ENCODE measurements around the gene DYNLT1.
"Not testable (repeated sequence)": the region's sequence is repeated elsewhere in the genome, so short reads cannot be mapped to it uniquely, and the experiment has no call there.

DYNLT1 gene

DNA sequence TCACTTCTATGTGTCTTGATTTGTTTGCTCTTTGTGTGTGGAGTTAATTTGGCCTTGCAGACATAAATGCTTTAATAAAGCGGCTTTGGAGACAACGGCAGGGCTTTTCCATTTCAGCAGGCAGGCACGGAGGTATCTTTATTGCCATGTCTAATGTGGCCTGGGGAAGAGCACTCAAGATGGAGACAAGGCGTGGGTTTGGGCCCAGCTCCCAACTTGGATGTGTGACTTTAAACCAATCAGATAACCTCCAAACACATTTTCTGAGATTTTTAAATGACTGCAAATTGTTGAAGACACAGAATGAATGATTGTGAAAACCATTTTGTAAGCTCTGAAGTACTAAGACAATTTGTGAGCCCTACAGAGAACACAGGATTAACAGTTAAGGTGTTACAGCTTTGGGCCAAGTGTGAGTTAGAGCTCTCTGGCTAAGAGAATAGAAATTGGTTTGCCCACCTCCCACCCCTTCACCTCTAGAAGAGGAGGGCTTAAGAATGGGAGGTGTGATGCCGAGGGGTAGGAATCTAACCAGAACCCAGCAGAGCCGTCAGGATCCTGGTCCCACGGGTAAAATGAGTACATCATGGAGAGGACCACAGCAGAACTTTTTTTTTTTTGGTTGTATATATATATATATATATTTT is 9.0 kb downstream of the DYNLT1 start:
- no peak overlapping the region for H3K27ac ChIP-seq (ENCODE audit: low read depth, low read length)
- WGBS, result 97% methylated on average over 4 of the region's 7 CpGs

DNA sequence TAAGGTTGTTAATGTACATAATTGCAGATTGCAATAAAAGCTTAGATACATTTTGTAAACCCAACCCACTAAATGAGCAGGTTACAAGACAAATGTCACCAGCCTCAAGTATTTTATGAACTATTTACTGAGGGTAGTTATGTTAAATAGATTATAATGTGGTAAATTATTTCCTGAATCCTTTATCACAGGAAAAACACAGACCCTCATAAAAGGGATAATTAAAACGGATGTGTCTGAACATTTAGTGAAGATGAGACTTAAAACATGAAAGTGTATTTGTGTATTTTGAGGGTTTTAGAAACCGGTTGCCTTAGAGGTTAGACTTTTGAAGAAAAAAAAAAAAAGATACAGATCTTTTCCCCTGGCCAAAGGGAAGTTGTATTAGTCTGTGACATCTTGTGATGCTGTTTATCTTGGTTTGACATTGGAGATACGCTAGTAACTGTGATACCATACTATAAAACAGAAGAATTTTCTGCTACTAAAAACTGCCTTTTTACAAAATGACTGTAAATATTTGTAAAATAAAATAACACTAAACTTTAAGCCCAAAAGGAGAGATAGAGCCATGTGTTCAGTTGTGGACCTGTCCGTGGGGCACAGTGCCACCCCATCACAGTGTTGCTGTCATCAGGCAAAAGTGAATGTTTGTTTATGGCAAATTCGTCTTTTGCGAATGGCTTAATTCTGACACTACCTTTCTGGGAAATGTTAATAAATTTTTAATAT is 9.7 kb downstream of the DYNLT1 start:
- Histone ChIP-seq H3K9ac (ENCODE audit: low read depth, low read length) (no peak overlapping the region), H3K27ac (ENCODE audit: low read depth, low read length) (no peak overlapping the region), H3K9me3 (ENCODE audit: insufficient read depth, low read depth, low read length) (no peaks in the 10 kb centered on the region), H3K27me3 (ENCODE audit: insufficient read depth, low read length) (no peaks in the 10 kb centered on the region), H3K36me3 (ENCODE audit: insufficient read depth, low read length) (peaks cover 72% of the 10 kb centered on the region), H3K4me1 (ENCODE audit: insufficient read depth, low read length) (no peaks in the 10 kb centered on the region), H3K4me3 (ENCODE audit: low read length) (no peak overlapping the region)
- 88% methylated on average over 3 of the region's 6 CpGs for WGBS

More for the DNA sequence above, 9.0 kb downstream of the DYNLT1 start:
- peaks cover 65% of the 10 kb centered on the region for H3K36me3 ChIP-seq (ENCODE audit: insufficient read depth, low read length)
- no peaks in the 10 kb centered on the region for H3K27me3 ChIP-seq (ENCODE audit: insufficient read depth, low read length)
- H3K9me3 ChIP-seq (ENCODE audit: insufficient read depth, low read depth, low read length), result no peaks in the 10 kb centered on the region
- H3K4me3 ChIP-seq (ENCODE audit: low read length), result no peak overlapping the region
- H3K4me1 ChIP-seq (ENCODE audit: insufficient read depth, low read length), result no peaks in the 10 kb centered on the region
- no peak overlapping the region for H3K9ac ChIP-seq (ENCODE audit: low read depth, low read length)

DNA sequence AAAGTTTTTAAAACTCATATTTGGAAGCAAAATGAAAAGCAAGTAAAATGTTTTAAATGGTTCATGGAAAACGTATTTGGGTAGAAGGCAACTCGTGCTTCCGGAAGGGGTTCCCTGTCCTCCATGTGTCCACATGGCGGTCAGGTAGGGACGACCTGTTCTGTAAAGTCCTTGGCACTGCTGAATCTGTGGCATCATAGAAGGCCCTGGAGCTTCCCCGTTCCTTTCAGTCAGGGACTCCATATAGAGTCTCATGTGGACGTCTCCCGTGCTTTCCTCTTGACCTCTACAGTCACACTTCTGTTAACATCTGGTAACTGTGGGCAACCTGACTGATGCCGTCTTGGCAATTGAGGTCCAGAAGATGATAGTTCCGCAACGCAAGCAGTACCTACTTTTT is 11.4 kb downstream of the DYNLT1 start:
- H3K4me1 ChIP-seq (ENCODE audit: insufficient read depth, low read length), result peaks cover 8% of the 10 kb centered on the region
- H3K4me3 ChIP-seq (ENCODE audit: low read length), result no peak overlapping the region
- H3K27ac ChIP-seq (ENCODE audit: low read depth, low read length), result no peak overlapping the region
- peaks cover 77% of the 10 kb centered on the region for H3K36me3 ChIP-seq (ENCODE audit: insufficient read depth, low read length)
- H3K9me3 ChIP-seq (ENCODE audit: insufficient read depth, low read depth, low read length), result no peaks in the 10 kb centered on the region
- 94% methylated on average over 11 of the region's 11 CpGs for WGBS
- H3K27me3 ChIP-seq (ENCODE audit: insufficient read depth, low read length), result no peaks in the 10 kb centered on the region
- H3K9ac ChIP-seq (ENCODE audit: low read depth, low read length), result no peak overlapping the region

DNA sequence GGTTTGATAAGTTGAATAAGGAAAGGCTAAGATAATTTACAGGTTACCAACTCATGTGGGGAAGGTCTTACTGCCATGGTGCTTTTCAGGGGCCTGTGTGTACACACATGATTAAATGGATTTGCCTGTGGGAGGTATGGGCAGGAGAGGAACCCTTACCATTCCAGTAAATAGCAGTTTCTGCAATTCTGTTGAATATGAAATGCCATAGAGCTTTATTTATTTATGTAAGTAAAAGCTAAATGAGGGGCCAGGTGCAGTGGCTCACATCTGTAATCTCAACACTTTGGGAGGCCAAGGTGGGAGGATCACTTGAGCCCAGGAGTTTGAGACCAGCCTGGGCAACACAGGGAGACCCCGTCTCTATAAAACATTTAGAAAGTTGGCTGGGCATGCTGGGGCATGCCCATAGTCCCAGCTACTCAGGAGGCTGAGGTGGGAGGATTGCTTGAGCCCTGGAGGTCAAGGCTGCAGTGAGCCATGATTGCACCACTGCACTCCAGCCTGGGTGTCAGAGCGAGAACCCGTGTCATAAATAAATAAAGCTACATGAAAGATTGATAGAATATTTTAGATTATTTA is 11.9 kb downstream of the DYNLT1 start:
- peaks cover 80% of the 10 kb centered on the region for H3K36me3 ChIP-seq (ENCODE audit: insufficient read depth, low read length)
- 88% methylated on average over 1 of the region's 3 CpGs for WGBS

DNA sequence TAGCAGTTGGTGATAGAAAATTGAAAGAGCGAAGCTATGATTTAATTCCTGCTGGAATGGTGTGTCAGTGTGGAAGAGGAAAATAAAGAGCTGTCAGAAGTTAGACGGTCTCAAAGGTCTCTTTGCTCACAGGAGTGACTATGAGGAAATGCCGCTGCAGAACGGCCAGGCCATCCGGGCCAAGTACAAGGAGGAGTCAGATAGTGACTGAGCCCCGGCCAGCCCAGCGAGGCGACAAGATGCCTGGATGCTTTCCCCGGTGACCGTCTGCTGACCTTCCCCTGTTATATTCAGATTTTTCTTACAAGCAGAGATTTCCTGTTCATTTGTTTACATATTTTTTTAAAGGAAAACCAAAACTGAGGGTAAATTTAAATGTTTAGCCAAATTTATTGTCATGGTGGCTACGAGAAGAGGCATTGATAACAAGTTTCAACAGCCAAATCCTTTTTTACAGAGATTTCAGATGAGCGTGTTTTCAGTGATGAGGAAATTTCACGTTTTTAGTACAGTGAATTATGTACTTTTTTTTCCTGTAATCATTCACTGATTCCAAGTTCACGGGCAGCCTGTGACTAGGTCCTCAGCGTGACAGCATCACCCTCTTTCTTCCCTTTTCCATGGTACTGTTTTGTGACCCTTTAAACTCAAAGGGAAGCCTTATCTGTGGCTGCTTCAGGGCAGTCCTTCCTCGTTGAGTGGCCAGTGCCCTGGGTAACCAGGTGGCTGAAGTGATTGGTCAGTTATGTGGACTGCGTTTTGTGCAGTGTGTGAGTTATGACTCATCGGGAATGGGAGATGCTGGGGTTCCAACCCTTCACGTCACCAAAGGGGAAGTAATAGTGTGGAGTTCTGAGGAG is 12.6 kb downstream of the DYNLT1 start:
- no peaks in the 10 kb centered on the region for H3K27me3 ChIP-seq (ENCODE audit: insufficient read depth, low read length)
- no peak overlapping the region for H3K9ac ChIP-seq (ENCODE audit: low read depth, low read length)
- H3K4me1 ChIP-seq (ENCODE audit: insufficient read depth, low read length), result peaks cover 8% of the 10 kb centered on the region
- H3K36me3 ChIP-seq (ENCODE audit: insufficient read depth, low read length), result peaks cover 81% of the 10 kb centered on the region
- no peaks in the 10 kb centered on the region for H3K9me3 ChIP-seq (ENCODE audit: insufficient read depth, low read depth, low read length)
- 89% methylated on average over 19 of the region's 19 CpGs for WGBS
- no peak overlapping the region for H3K4me3 ChIP-seq (ENCODE audit: low read length)
- H3K27ac ChIP-seq (ENCODE audit: low read depth, low read length), result no peak overlapping the region

More for the DNA sequence above, 11.9 kb downstream of the DYNLT1 start:
- not testable (repeated sequence) for H3K27me3 ChIP-seq (ENCODE audit: insufficient read depth, low read length); H3K27ac ChIP-seq (ENCODE audit: low read depth, low read length); H3K9me3 ChIP-seq (ENCODE audit: insufficient read depth, low read depth, low read length); H3K4me3 ChIP-seq (ENCODE audit: low read length); H3K9ac ChIP-seq (ENCODE audit: low read depth, low read length); H3K4me1 ChIP-seq (ENCODE audit: insufficient read depth, low read length)

DNA sequence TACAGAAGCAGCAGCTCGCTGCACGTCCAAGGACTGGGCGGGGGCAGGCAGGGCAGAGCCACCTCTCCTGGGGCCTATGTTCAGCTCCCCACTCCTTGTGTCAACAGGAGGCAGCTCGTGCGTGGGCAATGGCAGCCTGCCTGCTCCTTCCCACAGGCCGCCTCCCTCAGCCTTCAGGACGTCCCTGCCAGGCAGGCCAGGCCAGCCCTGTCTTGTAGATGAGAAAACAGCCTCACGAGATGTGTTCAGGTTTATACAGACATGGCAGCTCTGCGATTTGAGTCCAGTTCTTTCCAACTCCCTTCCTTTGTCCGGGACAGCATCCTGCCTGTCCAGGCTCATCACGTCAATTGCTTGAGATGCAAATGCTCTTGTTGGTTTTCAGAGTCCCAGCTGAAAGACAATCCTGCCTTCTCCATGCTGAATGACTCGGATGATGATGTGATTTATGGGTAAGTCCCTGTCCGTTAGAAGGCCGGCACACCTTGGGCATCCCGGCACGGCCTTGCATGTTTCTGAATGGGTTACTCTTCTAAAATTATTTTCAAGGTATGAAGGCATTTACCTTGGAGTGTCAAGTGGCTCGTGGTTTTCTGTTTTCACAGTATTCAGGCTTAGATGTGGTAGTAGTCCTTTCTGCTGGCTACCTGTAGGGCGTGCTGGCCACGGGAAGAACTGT is 13.5 kb downstream of the DYNLT1 start:
- Histone ChIP-seq H3K27me3 (ENCODE audit: insufficient read depth, low read length) (no peaks in the 10 kb centered on the region), H3K27ac (ENCODE audit: low read depth, low read length) (no peak overlapping the region), H3K4me3 (ENCODE audit: low read length) (no peak overlapping the region), H3K9me3 (ENCODE audit: insufficient read depth, low read depth, low read length) (no peaks in the 10 kb centered on the region), H3K9ac (ENCODE audit: low read depth, low read length) (no peak overlapping the region), H3K36me3 (ENCODE audit: insufficient read depth, low read length) (peaks cover 81% of the 10 kb centered on the region), H3K4me1 (ENCODE audit: insufficient read depth, low read length) (peaks cover 8% of the 10 kb centered on the region)
- 93% methylated on average over 19 of the region's 19 CpGs for WGBS

DNA sequence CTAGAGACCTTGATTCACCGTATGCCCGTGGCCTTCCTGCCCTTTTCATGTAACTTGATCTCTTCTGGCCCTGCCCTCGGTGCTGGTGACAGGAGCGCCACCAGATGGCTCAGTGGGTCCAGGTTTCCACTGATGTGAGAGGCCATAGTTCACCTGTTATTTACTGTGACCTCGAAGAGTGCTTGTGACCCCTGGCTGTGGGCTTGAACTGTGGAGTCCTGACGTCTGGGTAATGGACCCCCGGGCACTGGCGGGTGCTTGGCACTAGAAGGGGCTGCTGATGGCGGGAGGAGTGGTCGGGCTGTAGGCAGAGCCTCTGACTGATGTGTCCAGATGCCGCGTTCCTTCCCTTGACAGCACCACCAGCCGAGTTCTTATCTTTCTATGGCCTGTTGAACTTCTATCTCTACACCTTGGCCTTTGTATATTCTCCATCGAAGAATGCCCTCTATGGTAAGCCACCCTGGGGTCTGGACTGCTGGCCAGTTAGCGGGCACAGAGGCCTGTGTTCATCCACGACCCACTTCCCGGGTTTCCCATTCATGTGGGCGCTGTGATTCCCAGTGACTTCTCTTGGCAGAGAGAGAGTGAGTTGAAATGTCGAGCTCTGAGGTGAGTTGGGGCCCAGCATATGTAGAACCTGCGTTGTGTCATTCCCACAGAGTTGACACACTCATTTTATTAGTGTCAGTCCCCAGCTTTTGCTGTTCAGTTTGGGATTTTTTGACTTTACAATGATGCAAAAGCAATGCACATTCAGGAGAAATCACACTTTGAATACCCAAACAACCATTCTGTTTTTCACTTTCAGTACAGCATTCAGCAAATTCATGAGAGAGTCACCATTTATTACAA is 14.9 kb downstream of the DYNLT1 start:
- no peak overlapping the region for H3K9ac ChIP-seq (ENCODE audit: low read depth, low read length)
- peaks cover 8% of the 10 kb centered on the region for H3K4me1 ChIP-seq (ENCODE audit: insufficient read depth, low read length)
- H3K27ac ChIP-seq (ENCODE audit: low read depth, low read length), result no peak overlapping the region
- H3K27me3 ChIP-seq (ENCODE audit: insufficient read depth, low read length), result no peaks in the 10 kb centered on the region
- 88% methylated on average over 20 of the region's 20 CpGs for WGBS
- H3K9me3 ChIP-seq (ENCODE audit: insufficient read depth, low read depth, low read length), result no peaks in the 10 kb centered on the region
- H3K36me3 ChIP-seq (ENCODE audit: insufficient read depth, low read length), result peaks cover 83% of the 10 kb centered on the region
- H3K4me3 ChIP-seq (ENCODE audit: low read length), result no peak overlapping the region

DNA sequence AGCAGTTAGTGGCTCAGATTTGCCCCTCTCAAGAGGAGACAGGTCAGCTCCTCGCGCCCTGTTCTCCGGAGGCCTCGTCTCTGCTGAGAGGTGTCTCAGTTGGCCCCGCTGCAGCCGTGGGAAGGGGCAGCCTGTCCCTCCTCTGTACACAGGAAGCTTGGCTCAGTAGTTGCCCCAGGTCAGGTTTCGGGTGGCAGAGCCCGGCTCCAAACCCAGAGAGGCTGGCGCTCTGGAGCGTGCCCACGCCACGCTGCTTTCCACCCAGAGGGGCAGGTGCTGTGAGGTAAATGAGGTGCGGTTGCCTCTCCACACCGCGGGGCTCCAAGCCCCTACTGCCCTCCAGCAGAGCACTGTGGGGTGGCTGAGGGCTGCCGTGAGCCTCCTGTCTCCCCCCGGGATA is 16.0 kb downstream of the DYNLT1 start:
- Histone ChIP-seq H3K4me3 (ENCODE audit: low read length) (no peak overlapping the region), H3K4me1 (ENCODE audit: insufficient read depth, low read length) (peaks cover 8% of the 10 kb centered on the region), H3K27me3 (ENCODE audit: insufficient read depth, low read length) (no peaks in the 10 kb centered on the region), H3K36me3 (ENCODE audit: insufficient read depth, low read length) (peaks cover 72% of the 10 kb centered on the region), H3K9ac (ENCODE audit: low read depth, low read length) (no peak overlapping the region), H3K9me3 (ENCODE audit: insufficient read depth, low read depth, low read length) (no peaks in the 10 kb centered on the region), H3K27ac (ENCODE audit: low read depth, low read length) (no peak overlapping the region; the same call in 1 of the 2 replicates)
- 93% methylated on average over 17 of the region's 17 CpGs for WGBS

DNA sequence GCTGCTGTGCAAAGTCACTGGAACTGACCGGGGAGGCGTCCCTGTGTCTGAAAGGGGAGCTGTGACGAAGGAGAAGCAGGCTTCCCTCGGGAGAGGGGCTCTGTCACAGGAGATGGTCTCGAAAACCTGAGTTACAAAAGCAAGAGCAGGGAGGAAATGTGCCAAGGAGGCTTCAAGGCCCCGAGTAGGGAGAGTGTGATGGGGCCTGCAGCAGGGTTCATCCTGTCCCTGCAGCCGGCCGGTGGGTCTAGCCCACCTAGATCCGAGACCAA is 16.7 kb downstream of the DYNLT1 start:
- Histone ChIP-seq H3K9me3 (ENCODE audit: insufficient read depth, low read depth, low read length) (no peaks in the 10 kb centered on the region), H3K27ac (ENCODE audit: low read depth, low read length) (no peak overlapping the region), H3K36me3 (ENCODE audit: insufficient read depth, low read length) (peaks cover 69% of the 10 kb centered on the region), H3K9ac (ENCODE audit: low read depth, low read length) (no peak overlapping the region), H3K27me3 (ENCODE audit: insufficient read depth, low read length) (no peaks in the 10 kb centered on the region), H3K4me1 (ENCODE audit: insufficient read depth, low read length) (peaks cover 8% of the 10 kb centered on the region), H3K4me3 (ENCODE audit: low read length) (no peak overlapping the region)
- WGBS, result 93% methylated on average over 9 of the region's 9 CpGs
